AG09309 (cell line): ENCODE measurements around the gene NOTCH4.

ENCODE experiments used
- DNase-seq: peaks from one replicate; pipeline ENCODE4 v3.0.0-alpha.2; 2010; ENCODE audit warnings: low read depth
- H3K4me3 ChIP-seq: 2 replicates; pipeline ENCODE4 v1.5.1; 2011; ENCODE audit warnings: mild to moderate bottlenecking, low read depth, low read length, moderate library complexity; ENCODE audit not compliant: control insufficient read depth
- TF ChIP-seq, protein P1 (sequence below): IDR thresholded peaks from 2 replicates; pipeline ENCODE4 v1.5.1; 2011; ENCODE audit warnings: mild to moderate bottlenecking, low read depth, low read length, inconsistent platforms; ENCODE audit not compliant: insufficient read depth, control insufficient read depth; ENCODE audit errors: missing control alignments

Gene NOTCH4

DNA sequence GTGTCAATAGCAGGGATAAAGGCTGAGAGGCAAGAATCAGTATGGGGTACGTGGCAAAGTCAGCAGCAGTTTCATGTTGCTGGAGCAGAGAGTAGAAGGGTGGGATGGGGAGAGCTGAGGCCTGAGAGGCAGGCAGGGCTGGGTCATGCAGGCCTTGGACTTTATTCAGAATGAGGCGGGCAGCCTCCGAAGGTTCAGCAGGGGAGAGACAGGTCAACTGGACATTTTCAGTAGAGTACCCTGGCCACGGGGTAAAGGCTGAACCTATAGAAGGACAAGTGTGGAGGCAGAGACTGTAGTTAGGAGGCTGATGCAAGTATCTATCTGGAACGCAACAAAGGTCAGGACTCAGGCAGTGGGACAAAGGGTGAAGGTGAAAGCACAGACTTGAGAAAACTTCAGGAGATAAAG lies 13.7 kb downstream of the NOTCH4 start:
- TF ChIP-seq, protein P1, sequence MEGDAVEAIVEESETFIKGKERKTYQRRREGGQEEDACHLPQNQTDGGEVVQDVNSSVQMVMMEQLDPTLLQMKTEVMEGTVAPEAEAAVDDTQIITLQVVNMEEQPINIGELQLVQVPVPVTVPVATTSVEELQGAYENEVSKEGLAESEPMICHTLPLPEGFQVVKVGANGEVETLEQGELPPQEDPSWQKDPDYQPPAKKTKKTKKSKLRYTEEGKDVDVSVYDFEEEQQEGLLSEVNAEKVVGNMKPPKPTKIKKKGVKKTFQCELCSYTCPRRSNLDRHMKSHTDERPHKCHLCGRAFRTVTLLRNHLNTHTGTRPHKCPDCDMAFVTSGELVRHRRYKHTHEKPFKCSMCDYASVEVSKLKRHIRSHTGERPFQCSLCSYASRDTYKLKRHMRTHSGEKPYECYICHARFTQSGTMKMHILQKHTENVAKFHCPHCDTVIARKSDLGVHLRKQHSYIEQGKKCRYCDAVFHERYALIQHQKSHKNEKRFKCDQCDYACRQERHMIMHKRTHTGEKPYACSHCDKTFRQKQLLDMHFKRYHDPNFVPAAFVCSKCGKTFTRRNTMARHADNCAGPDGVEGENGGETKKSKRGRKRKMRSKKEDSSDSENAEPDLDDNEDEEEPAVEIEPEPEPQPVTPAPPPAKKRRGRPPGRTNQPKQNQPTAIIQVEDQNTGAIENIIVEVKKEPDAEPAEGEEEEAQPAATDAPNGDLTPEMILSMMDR: no peak
- DNase-seq: no peak
- H3K4me3 ChIP-seq: no peak overlapping the region

- no peak for DNase-seq
- TF ChIP-seq, protein P1: no peak
- no peak overlapping the region for H3K4me3 ChIP-seq
These were observed 14.9 kb downstream of the NOTCH4 start for GRCh38 chr6:32208996-32209395.

DNA sequence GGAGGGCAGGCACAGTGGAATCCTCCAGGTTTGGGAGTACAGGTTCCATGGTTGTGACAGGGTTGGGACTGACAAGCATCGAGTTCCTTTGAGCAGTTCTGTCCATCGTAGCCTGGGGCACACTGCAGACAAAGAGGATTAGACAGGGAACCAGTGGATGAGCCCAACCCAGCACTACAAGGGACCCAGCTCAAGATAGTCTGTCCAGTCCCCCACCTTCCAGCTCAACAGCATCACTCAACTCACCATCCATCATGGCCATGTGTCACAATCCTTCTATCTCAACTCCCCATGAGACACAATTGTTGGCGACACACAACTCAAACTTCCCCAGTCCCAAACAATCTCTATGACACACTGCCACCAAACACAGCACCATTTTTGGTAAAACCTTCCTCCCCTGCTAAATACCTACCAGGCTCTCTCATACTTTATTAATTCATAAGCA lies 19.6 kb downstream of the NOTCH4 start:
- no peak for DNase-seq
- no peak overlapping the region for H3K4me3 ChIP-seq
- TF ChIP-seq, protein P1: no peak

DNA sequence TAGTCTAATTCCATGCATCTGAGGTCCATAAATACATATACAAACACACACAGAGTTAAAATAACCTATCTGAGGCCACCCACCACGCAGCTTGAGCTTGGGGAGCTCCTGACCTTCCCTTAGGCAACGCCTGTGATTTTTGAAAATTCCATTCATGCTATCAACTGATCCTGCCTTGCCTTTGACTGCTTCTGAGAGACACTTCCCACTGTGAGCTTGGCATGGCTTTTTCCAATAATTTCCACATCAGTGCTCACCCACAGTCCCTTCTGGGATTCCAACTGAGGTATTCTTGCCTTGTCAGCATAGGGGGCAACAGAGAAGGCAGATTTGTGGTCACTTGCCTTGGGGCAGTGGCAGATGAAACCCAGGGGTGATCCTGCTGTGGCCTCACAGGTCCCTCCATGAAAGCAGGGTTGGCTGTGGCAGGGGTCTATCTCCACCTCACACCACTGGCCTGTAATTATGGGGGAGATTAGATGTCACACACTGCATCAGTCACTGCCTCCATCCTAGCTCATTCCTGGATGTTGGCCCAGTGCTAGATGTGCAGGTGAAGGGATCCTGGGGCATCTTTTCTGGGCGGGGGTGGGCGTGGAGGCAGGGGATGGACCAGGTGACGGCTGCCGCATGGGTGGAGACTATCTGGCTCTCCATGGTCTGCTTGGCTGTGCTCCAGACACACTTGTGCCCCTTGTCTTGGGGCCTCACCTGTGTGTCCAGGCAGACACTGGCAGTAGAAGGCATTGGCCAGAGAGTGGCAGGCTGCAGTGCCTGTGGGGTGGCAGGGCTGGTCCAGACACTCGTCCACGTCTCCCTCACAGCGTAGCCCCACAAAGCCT lies 20.2 kb downstream of the NOTCH4 start:
- DNase-seq: no peak
- no peak overlapping the region for H3K4me3 ChIP-seq
- TF ChIP-seq, protein P1: no peak

- no peak overlapping the region for H3K4me3 ChIP-seq
- no peak for DNase-seq
- TF ChIP-seq, protein P1: no peak
These were observed 21.7 kb downstream of the NOTCH4 start for GRCh38 chr6:32202186-32202585.

DNA sequence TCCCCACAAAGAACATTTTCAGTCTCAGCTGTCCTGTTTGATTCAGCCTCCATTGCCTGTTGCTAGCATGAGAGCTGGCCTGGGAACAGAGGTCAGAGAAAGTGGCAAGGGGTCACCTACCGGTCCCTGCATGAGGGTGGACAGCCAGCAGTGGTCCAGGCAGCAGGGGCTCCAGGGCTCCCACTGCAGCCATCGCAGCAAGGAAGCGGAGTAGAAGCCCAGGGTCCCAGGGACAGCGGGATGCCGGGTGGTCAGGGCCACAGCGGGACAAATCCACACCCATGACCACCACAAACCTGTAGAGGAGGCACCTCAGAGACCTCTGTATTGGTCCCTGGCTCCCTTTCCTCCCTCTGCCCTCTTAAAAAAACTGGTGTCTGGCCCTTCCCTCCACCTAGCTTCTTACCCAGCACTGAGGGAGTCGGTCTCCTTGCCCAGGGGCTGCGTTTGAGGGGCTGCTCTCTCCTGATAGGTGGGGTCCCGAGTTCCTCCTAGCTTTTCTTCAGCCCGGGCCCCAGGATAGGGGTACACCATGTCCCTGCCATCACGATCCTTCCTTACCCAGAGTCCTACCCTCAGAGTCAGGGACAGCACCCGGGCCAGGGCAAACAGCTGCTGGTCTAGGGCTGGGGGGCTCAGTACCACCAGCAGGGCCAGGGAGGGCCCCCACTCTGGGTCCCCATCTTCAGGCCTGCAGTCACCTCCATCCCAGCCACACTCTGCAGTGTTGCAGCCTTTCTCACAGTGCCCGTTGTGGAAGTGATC lies 23.0 kb downstream of the NOTCH4 start:
- no peak for DNase-seq
- no peak overlapping the region for H3K4me3 ChIP-seq
- TF ChIP-seq, protein P1: no peak
